ENCODE results near the gene CD63.

The CD63 gene

GRCh38 chr12:55698241-55698955, 30.4 kb downstream of the CD63 start:
- no peak overlapping the region for H3K9ac ChIP-seq (ENCODE audit: low read length)
- H2AFZ ChIP-seq (ENCODE audit: low read depth, low read length, severe bottlenecking): no peak overlapping the region

GRCh38 chr12:55697686-55698085, 31.1 kb downstream of the CD63 start:
- no peaks in the 10 kb centered on the region for H3K36me3 ChIP-seq (ENCODE audit: low read length)
- no peak overlapping the region for H3K9ac ChIP-seq (ENCODE audit: low read length)
- H3K9me3 ChIP-seq (ENCODE audit: insufficient read depth, low read length): no peaks in the 10 kb centered on the region
- TF ChIP-seq CTCF (IDR thresholded peaks at IDR 0.05; ENCODE audit: insufficient read depth, low read length, poor library complexity, severe bottlenecking): no peak
- TF ChIP-seq EZH2phosphoT487 (conservative IDR thresholded peaks at IDR 0.05; ENCODE audit: low read length): no peak
- no peaks in the 10 kb centered on the region for H3K79me2 ChIP-seq (ENCODE audit: insufficient read depth, low read length)
- H3F3A ChIP-seq (ENCODE audit: insufficient read depth): no peaks in the 10 kb centered on the region
- no peaks in the 10 kb centered on the region for H3K9me2 ChIP-seq (replicated peaks; ENCODE audit: insufficient read depth, low read length)
- no peaks in the 10 kb centered on the region for H3K27me3 ChIP-seq (ENCODE audit: low read length)
- H3K4me3 ChIP-seq (ENCODE audit: insufficient read depth, low read length, poor library complexity, severe bottlenecking): no peak overlapping the region
- H3K27ac ChIP-seq (ENCODE audit: low read depth, low read length): no peak overlapping the region
- no peaks in the 10 kb centered on the region for H4K20me1 ChIP-seq (ENCODE audit: low read depth, low read length)
- no peak overlapping the region for H3K4me2 ChIP-seq (ENCODE audit: low read depth, low read length, poor library complexity, severe bottlenecking)
- no peak overlapping the region for H2AFZ ChIP-seq (ENCODE audit: low read depth, low read length, severe bottlenecking)

More at GRCh38 chr12:55698241-55698955, 30.4 kb downstream of the CD63 start:
- Histone ChIP-seq H3K27me3 (ENCODE audit: low read length) (no peaks in the 10 kb centered on the region), H3K27ac (ENCODE audit: low read depth, low read length) (no peak overlapping the region), H3K79me2 (ENCODE audit: insufficient read depth, low read length) (no peaks in the 10 kb centered on the region), H3K4me3 (ENCODE audit: insufficient read depth, low read length, poor library complexity, severe bottlenecking) (no peak overlapping the region), H3K4me2 (ENCODE audit: low read depth, low read length, poor library complexity, severe bottlenecking) (no peak overlapping the region), H3K9me3 (ENCODE audit: insufficient read depth, low read length) (no peaks in the 10 kb centered on the region), H4K20me1 (ENCODE audit: low read depth, low read length) (no peaks in the 10 kb centered on the region), H3K36me3 (ENCODE audit: low read length) (no peaks in the 10 kb centered on the region), H3F3A (ENCODE audit: insufficient read depth) (no peaks in the 10 kb centered on the region), H3K9me2 (replicated peaks; ENCODE audit: insufficient read depth, low read length) (no peaks in the 10 kb centered on the region)
- TF ChIP-seq CTCF (IDR thresholded peaks at IDR 0.05; ENCODE audit: insufficient read depth, low read length, poor library complexity, severe bottlenecking) (no peak), EZH2phosphoT487 (conservative IDR thresholded peaks at IDR 0.05; ENCODE audit: low read length) (no peak)

DNA sequence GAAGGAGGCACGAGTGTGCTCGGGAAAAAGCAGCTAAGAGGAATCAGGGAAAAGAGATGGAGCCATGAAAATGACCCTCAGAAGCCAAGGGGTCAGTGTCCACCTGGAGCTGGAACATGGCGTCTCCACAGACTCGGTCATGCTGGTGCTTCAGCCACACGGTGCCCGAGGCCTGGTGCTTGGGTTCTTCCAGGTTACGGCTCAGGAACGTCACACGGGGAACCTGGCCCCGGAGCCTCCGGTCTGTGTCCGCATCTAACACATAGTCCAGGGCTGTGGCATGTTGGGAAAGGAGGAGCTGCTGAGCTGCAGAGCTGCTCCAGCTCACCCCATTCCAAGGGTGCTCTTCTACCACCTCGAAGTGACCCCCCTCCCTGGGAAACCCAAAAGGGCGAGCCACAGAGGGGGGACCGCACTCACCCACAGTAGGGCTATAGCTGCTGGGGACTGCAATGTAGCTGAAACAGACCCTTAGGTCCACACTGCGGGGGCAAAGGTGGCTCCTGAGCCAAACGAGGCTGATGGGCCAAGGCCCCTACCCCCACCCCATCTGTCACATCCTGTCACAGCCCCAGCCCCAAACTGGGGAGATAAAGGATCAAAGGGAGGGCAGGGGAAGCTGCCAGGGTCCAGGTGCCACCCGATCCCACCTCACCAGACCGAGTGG, 31.9 kb downstream of the CD63 start:
- H3K27ac ChIP-seq (ENCODE audit: low read depth, low read length): no peak overlapping the region
- H3F3A ChIP-seq (ENCODE audit: insufficient read depth): no peaks in the 10 kb centered on the region
- no peaks in the 10 kb centered on the region for H3K27me3 ChIP-seq (ENCODE audit: low read length)
- no peaks in the 10 kb centered on the region for H4K20me1 ChIP-seq (ENCODE audit: low read depth, low read length)
- H3K9me2 ChIP-seq (replicated peaks; ENCODE audit: insufficient read depth, low read length): no peaks in the 10 kb centered on the region
- no peaks in the 10 kb centered on the region for H3K36me3 ChIP-seq (ENCODE audit: low read length)
- H2AFZ ChIP-seq (ENCODE audit: low read depth, low read length, severe bottlenecking): no peak overlapping the region
- no peaks in the 10 kb centered on the region for H3K9me3 ChIP-seq (ENCODE audit: insufficient read depth, low read length)
- H3K4me2 ChIP-seq (ENCODE audit: low read depth, low read length, poor library complexity, severe bottlenecking): no peak overlapping the region
- no peak for TF ChIP-seq EZH2phosphoT487 (conservative IDR thresholded peaks at IDR 0.05; ENCODE audit: low read length)
- TF ChIP-seq CTCF (IDR thresholded peaks at IDR 0.05; ENCODE audit: insufficient read depth, low read length, poor library complexity, severe bottlenecking): no peak
- H3K9ac ChIP-seq (ENCODE audit: low read length): no peak overlapping the region
- H3K4me3 ChIP-seq (ENCODE audit: insufficient read depth, low read length, poor library complexity, severe bottlenecking): no peak overlapping the region
- H3K79me2 ChIP-seq (ENCODE audit: insufficient read depth, low read length): no peaks in the 10 kb centered on the region

Measured in SU-DHL-6 (cell line).